GM13977 (cell line): ENCODE measurements around the gene CLEC16A.
A peak's percentile ranks its signal among the peaks of the same experiment; 100 is the strongest.

Experiments used
- DNase-seq: peaks from one replicate; pipeline ENCODE4 v3.0.0; 2012; ENCODE audit warnings: low spot score
- CTCF ChIP-seq: IDR thresholded peaks from 2 replicates; pipeline ENCODE4 v1.5.1; 2012; ENCODE audit warnings: mild to moderate bottlenecking, control low read depth; ENCODE audit not compliant: insufficient read depth; ENCODE audit errors: extremely low read depth, missing control alignments
- in situ Hi-C: fragments of 300-500 bp; cut with MboI; formaldehyde crosslinking; loops from one replicate; pipeline ENCODE4 v1.12.0; 2022; ENCODE audit warnings: low sequenced_read_pairs, low pct_unique_long_range_greater_than_20kb, mixed read lengths, inconsistent platforms; ENCODE audit not compliant: unreplicated experiment

The CLEC16A gene

GRCh38 chr16:10971560-10971961 is 27.2 kb downstream of the CLEC16A start:
- peak; percentile 63 for TF ChIP-seq CTCF
- no peak for DNase-seq
- in situ Hi-C loops = loop anchor here (25.0 kb wide), 2 partner anchors 541 to 741 kb away; no protein-coding TSS in a partner anchor

- in situ Hi-C loops = loop anchor here (25.0 kb wide), 2 partner anchors 540 to 740 kb away; no protein-coding TSS in a partner anchor
- TF ChIP-seq CTCF = no peak
- no peak for DNase-seq
Observed at GRCh38 chr16:10972108-10972818, 27.9 kb downstream of the CLEC16A start.

- no peak for DNase-seq
- in situ Hi-C loops = loop anchor here (25.0 kb wide), 2 partner anchors 539 to 739 kb away; no protein-coding TSS in a partner anchor
- no peak for TF ChIP-seq CTCF
Observed at GRCh38 chr16:10972819-10973464, 28.6 kb downstream of the CLEC16A start.

GRCh38 chr16:10976634-10977033 is 32.3 kb downstream of the CLEC16A start:
- in situ Hi-C loops = no loop called here
- no peak for DNase-seq

GRCh38 chr16:10978124-10978523 is 33.8 kb downstream of the CLEC16A start:
- TF ChIP-seq CTCF = no peak
- no peak for DNase-seq
- in situ Hi-C loops = no loop called here

More at GRCh38 chr16:10976634-10977033, 32.3 kb downstream of the CLEC16A start:
- no peak for TF ChIP-seq CTCF

- DNase-seq = no peak
- in situ Hi-C loops = no loop called here
Observed at GRCh38 chr16:10978871-10979446, 34.6 kb downstream of the CLEC16A start.

More at GRCh38 chr16:10978871-10979446, 34.6 kb downstream of the CLEC16A start:
- TF ChIP-seq CTCF = no peak
